Left ventricle myocardium inferior (tissue), 1 donor: Measurements from ENCODE around the gene SQSTM1. TPM values are rescaled to one million over a fixed set of nuclear protein-coding genes. Genes with fewer than 3 reads are reported as not detected.

Experiments used
- DNase-seq: peaks from one replicate; pipeline ENCODE4 v3.0.0-alpha.2; 2020
- H3K27ac ChIP-seq: fragments of 200-600 bp; replicated peaks from 2 replicates; pipeline ENCODE4 v1.8.0; 2021
- H3K27me3 ChIP-seq: fragments of 200-600 bp; 2 replicates; pipeline ENCODE4 v1.8.0; 2021; ENCODE audit warnings: low read depth
- H3K36me3 ChIP-seq: fragments of 200-600 bp; 2 replicates; pipeline ENCODE4 v1.8.0; 2021
- H3K4me1 ChIP-seq: fragments of 200-600 bp; 2 replicates; pipeline ENCODE4 v1.8.0; 2021
- H3K4me3 ChIP-seq: fragments of 200-600 bp; 2 replicates; pipeline ENCODE4 v1.8.0; 2021; ENCODE audit warnings: mild to moderate bottlenecking, moderate library complexity
- H3K9me3 ChIP-seq: fragments of 200-600 bp; replicated peaks from 2 replicates; pipeline ENCODE4 v1.8.0; 2021
- intact Hi-C: fragments of 100-400 bp; cut with micrococcal nuclease; formaldehyde crosslinking; loops from one replicate; pipeline ENCODE4 v1.11.0; 2022
- microRNA-seq: library from miRNA; unstranded; fragments of <30 nt; microRNA quantifications from one replicate; pipeline ENCODE4 v1.2.0, GENCODE V29; 2020
- total RNA-seq: library from RNA; stranded (reverse); fragmentation: NEBNext Ultra II Directional; extraction: Animal tissue kit (Norgen Biotek cat#: 25700); gene quantifications from one replicate; pipeline ENCODE4 v1.2.1, GENCODE V29; 2021
- TF ChIP-seq, protein P1 (sequence below): fragments of 200-600 bp; IDR thresholded peaks from 2 replicates; pipeline ENCODE4 v1.8.0; 2021; ENCODE audit warnings: antibody characterized with exemption, mild to moderate bottlenecking, borderline replicate concordance
- donor health status: DM: no; HTN: yes; CAD: no; lungs with severe emphysema.

Gene SQSTM1
- total RNA-seq, 1 donor from 2014 or later, result 438 TPM

DNA sequence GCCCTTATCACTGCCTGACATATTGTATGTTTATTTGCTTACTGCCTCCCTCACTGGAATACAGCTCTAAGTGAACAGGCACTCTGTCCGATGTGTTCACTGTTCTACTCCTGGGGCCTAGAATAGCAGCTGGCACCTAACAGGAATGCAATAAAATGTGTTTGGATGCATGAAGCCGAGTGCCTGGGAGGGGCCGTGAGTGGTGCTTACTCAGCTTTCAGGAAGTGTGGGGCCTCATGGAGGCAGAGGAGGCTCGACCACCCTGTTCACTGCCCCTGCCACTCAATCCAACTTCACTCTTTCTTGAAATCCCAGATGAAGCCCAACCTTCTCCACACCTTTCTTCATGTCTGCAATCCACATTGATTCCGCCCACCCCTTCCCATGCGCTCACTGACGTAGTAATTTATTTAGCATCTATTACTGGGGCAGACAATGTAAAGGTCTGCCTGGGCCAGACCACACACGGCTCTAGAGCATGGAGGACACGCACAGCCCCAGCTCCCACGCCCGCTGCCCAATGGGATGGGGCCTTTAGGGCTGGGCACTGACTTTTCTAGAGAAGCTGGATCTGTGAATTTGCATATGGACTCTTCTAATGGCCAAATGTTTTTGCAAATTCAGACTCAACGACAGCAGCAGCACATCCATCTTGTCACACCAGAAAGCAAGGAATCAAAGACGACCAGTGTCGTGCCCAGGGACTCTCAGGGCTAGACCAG, 65.6 kb downstream of the SQSTM1 start:
- TF ChIP-seq, protein P1, sequence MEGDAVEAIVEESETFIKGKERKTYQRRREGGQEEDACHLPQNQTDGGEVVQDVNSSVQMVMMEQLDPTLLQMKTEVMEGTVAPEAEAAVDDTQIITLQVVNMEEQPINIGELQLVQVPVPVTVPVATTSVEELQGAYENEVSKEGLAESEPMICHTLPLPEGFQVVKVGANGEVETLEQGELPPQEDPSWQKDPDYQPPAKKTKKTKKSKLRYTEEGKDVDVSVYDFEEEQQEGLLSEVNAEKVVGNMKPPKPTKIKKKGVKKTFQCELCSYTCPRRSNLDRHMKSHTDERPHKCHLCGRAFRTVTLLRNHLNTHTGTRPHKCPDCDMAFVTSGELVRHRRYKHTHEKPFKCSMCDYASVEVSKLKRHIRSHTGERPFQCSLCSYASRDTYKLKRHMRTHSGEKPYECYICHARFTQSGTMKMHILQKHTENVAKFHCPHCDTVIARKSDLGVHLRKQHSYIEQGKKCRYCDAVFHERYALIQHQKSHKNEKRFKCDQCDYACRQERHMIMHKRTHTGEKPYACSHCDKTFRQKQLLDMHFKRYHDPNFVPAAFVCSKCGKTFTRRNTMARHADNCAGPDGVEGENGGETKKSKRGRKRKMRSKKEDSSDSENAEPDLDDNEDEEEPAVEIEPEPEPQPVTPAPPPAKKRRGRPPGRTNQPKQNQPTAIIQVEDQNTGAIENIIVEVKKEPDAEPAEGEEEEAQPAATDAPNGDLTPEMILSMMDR, result no peak
- no peak overlapping the region for H3K27ac ChIP-seq
- no peak for DNase-seq
- peaks cover 89% of the 10 kb centered on the region for H3K36me3 ChIP-seq
- H3K9me3 ChIP-seq, result peaks cover 21% of the 10 kb centered on the region
- intact Hi-C loops, result no loop called here
- H3K4me3 ChIP-seq, result no peak overlapping the region
- no peaks in the 10 kb centered on the region for H3K27me3 ChIP-seq
- peaks cover 22% of the 10 kb centered on the region for H3K4me1 ChIP-seq

DNA sequence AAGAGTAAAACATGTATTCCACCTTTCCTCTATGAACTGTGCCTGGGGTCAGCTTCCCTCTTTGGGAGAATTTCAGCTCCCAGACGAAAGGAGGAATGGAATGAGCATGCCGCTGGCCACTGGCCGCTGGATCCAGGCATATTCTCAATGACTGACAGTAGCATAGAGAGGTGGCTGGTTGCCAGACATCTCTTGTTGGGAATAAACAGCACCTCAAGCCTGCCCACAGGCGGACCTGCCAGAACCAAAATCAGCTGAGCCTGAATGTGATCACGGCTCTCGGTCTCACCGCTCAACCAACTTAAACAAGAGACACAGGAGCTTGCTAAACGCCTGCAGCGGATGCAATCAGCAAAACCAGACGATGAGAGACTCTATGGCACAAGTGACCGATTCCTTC, 66.4 kb downstream of the SQSTM1 start:
- intact Hi-C loops, result no loop called here
- Histone ChIP-seq H3K4me3 (no peak overlapping the region), H3K9me3 (peaks cover 20% of the 10 kb centered on the region), H3K27me3 (no peaks in the 10 kb centered on the region), H3K27ac (peak overlapping the region; percentile 23), H3K36me3 (peaks cover 95% of the 10 kb centered on the region), H3K4me1 (peaks cover 22% of the 10 kb centered on the region)
- TF ChIP-seq, protein P1, result no peak
- no peak for DNase-seq

Small RNAs within 50 kb of the gene (microRNA-seq; reads per million reads assigned to microRNA genes)
- gene MIR1229, result not detected

Other genes starting within 250 kb of the SQSTM1 start
- 207 TPM for gene HNRNPH1, start 197.2 kb upstream of the SQSTM1 start, total RNA-seq
- gene CBY3, start 139.9 kb upstream of the SQSTM1 start, total RNA-seq, result not detected
- gene CANX, start 121.9 kb upstream of the SQSTM1 start, total RNA-seq, result 414 TPM
- gene MAML1, start 88.1 kb upstream of the SQSTM1 start, total RNA-seq, result 11.8 TPM
- gene LTC4S, start 26.9 kb upstream of the SQSTM1 start, total RNA-seq, result 10.9 TPM
- 98.7 TPM for gene MGAT4B, start 14.0 kb upstream of the SQSTM1 start, total RNA-seq
- 13.1 TPM for gene MRNIP, start 37.9 kb downstream of the SQSTM1 start, total RNA-seq
- 31.1 TPM for gene TBC1D9B, start 87.0 kb downstream of the SQSTM1 start, total RNA-seq